ENCODE data around the gene GABRB1.

GABRB1 gene

DNA sequence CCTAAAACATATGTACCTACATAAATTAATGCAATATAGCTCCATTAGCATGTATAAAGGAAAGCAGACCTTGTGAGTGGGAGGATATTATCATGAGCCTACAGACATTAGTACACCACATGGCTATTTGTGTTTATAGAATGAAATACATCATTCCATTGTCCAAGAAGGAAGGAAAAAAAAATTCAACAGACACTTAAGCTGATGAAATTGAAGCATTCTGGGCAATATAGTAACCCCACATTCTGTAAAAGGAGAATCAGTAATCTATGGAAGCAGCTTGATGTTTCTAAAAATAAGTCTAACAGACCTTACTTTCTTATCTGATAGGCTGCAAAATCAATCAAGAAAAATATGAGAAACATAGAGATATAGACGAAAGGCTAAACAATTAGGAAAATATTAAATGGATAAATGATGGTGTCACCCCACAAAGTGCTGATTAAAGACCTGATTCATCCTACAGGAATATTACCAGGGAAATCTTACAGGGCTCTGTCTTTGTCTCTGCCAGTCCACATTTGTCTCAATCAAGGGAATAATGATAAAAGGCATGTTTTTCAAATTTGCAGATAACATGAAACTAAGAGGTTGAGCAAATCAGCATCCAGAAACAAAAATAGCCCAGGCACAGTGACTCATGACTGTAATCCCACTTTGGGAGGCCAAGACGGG is 355.3 kb downstream of the GABRB1 start:
- DNase-seq (ENCODE audit: low read depth in 2 of 2): no peak

- no peak for DNase-seq (ENCODE audit: low read depth in 2 of 2)
Measured at GRCh38 chr4:47390428-47391125, 359.2 kb downstream of the GABRB1 start.

- DNase-seq (ENCODE audit: low read depth in 2 of 2): no peak
Measured at GRCh38 chr4:47391256-47391655, 359.9 kb downstream of the GABRB1 start.

- no peak for DNase-seq (ENCODE audit: low read depth in 2 of 2)
Measured at GRCh38 chr4:47406408-47406807, 375.0 kb downstream of the GABRB1 start.

DNA sequence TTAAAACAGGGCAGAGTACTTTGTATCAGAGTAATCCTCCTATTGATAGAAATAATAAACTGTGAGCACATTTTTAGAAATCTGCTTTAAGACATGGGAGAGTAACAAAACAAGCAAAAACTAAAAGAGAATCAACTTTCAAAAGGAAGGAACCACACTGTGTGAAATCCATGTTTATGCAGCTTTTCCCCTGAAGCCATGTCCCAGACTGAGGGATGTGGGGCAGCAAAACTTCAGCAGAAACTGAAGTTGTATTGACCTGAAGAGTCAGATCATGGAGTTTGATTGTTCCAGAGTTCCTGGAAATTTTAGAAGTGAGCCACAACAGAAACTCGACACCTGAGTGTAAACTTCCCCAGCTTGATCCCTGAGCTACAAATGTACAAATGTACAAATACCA is 378.9 kb downstream of the GABRB1 start:
- DNase-seq (ENCODE audit: low read depth in 2 of 2): no peak

DNA sequence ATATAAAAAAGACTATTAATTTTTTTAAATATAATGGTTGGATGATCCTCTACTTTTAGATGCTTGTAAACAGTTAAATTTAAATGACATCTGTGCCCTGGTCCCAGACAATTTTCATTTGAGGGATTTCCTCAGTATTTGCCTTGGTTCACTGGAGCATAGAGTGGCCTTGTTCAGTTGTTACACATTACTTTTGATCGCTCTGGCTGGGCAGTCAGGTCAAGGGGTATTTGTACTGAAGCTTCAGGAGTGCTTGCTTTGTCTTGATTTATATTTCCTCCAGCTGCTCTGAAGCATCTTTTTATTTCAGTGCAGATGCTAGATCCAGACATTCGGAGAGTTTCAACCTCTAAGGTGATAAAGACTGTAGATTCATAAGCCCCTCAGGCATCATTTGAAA is 382.2 kb downstream of the GABRB1 start:
- DNase-seq (ENCODE audit: low read depth in 2 of 2): no peak

DNA sequence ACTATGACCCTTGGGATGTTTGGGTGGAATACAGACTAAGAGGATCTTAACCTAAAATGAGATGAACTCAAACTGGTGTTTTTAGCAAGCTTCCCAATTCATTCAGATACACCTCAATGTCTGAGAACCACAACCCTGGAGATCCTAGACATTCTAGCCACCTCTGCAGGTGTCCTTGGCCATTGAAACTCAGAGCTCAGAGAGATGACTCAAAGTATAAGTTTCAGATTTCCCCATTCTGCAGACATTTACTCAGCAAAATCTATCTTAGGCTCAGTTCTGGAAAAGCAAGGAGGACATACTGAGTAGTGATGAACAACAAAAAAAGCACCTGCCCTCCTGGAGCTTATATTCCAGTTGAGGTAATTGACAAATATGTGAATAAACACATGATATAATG is 384.4 kb downstream of the GABRB1 start:
- no peak for DNase-seq (ENCODE audit: low read depth in 2 of 2)

DNA sequence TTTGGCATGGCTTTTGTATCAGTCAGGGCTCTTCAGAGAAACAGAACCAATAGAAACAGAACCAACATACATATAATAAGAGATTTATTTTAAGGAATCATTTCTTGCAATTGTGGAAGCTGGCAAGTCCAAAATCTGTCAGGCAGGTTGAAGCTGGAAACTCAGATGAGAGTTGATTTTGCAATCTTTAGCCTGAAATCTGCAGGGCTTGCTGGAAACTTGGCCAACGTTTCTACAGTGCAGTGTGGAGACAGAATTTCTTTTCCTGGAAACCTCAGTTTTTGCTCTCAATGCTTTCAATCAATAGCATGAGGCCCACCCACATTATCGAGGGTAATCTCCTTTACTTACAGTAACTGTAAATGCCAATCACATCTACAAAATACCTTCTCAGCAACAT is 386.8 kb downstream of the GABRB1 start:
- DNase-seq (ENCODE audit: low read depth in 2 of 2): no peak

DNA sequence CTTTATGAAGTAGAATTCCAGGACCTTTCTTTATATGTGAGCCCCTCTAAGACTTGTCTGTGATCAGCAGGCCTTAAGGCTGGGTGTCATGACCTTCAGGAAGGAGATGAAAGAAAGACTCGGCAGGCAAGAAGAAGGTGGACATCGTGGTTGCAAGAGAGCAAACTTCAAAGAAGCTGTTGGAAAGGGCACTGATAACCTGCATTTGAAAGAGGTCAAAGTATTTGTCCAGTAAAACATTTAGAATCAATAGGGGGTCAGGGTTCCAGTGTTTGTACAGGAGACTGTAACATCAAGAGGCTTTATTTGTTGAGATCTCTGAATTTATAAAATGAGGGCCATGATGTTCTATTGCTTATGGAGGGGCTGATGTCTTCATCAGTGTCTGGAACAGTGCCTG is 387.9 kb downstream of the GABRB1 start:
- DNase-seq (ENCODE audit: low read depth in 2 of 2): no peak

DNA sequence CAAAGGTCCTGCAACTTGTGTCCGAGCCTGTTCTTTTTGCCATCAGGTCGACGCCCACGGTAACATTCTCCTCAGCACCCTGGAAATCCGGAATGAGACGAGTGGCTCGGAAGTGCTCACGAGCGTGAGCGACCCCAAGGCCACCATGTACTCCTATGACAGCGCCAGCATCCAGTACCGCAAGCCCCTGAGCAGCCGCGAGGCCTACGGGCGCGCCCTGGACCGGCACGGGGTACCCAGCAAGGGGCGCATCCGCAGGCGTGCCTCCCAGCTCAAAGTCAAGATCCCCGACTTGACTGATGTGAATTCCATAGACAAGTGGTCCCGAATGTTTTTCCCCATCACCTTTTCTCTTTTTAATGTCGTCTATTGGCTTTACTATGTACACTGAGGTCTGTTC is 394.3 kb downstream of the GABRB1 start:
- DNase-seq (ENCODE audit: low read depth in 2 of 2): no peak

GRCh38 chr4:47427935-47428334 is 396.6 kb downstream of the GABRB1 start:
- DNase-seq (ENCODE audit: low read depth in 2 of 2): no peak

DNA sequence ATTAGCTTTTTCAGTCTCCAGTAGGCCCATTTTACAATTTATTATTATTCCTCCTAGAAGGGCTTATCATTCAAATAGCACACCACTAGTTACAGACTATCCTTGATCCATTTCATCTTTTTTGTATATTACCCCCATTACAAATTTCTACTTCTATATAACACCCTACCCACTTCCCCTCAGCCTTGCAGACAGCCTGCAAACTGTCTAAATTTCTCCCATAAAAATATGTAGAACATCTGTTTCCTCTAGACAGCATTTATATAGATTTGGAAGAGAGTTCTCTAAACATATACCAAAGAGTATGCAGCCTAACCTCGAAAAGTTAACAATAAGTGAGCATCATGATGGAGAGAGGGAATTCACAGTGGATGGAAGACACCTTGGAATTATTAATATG is 401.4 kb downstream of the GABRB1 start:
- no peak for DNase-seq (ENCODE audit: low read depth in 2 of 2)

- DNase-seq (ENCODE audit: low read depth in 2 of 2): no peak
Measured at GRCh38 chr4:47434931-47435330, 403.6 kb downstream of the GABRB1 start.

DNA sequence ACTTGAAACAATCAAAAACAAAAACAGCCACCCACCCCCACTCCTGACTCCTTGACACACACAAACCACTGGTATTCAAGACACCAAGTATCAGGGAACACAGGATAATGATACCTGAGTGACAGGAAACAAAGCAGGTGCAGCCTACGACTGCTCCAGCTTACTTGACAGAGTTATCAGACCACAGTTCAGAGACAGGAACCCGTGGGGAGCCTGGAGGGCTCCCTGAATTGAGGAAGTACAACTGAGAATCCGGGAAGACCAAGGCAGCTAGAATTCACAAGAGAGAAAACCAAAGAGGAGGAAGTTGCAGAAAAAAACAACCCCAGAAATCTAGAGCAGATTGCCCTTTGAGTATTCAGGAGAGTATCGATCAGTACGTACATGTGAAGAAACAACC is 411.6 kb downstream of the GABRB1 start:
- no peak for DNase-seq (ENCODE audit: low read depth in 2 of 2)

GRCh38 chr4:47444031-47444430 is 412.7 kb downstream of the GABRB1 start:
- no peak for DNase-seq (ENCODE audit: low read depth in 2 of 2)

DNA sequence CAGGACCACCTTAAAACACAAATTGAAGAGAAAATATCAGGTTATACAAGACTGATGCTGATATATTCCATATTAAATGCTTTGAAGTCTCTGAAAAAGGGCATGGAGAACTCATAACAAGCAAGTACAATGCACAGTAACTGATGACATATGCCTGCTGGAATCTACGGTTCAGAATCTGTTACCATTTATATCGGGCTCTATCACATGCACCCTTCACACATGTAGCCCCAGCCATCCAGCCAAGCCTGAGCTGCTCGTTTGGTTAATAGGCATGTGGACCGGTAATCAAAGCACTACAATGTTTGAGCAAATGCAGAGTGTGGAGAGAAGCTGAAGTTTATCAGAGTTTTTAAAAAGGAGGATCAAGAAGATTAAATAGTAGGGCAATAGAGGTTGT is 420.3 kb downstream of the GABRB1 start:
- no peak for DNase-seq (ENCODE audit: low read depth in 2 of 2)

GRCh38 chr4:47462799-47463234 is 431.4 kb downstream of the GABRB1 start:
- no peak for DNase-seq (ENCODE audit: low read depth in 2 of 2)

GRCh38 chr4:47463235-47463956 is 432.0 kb downstream of the GABRB1 start, which contains the start of gene COMMD8:
Gene COMMD8, minus strand, starts transcription at chr4:47463702. Its CDS starts 51 bp downstream, at chr4:47463651.
- DNase-seq (ENCODE audit: low read depth in 2 of 2): peak; percentile 93 to 94

- DNase-seq (ENCODE audit: low read depth in 2 of 2): no peak
Measured at GRCh38 chr4:47465004-47465403, 433.6 kb downstream of the GABRB1 start.

DNA sequence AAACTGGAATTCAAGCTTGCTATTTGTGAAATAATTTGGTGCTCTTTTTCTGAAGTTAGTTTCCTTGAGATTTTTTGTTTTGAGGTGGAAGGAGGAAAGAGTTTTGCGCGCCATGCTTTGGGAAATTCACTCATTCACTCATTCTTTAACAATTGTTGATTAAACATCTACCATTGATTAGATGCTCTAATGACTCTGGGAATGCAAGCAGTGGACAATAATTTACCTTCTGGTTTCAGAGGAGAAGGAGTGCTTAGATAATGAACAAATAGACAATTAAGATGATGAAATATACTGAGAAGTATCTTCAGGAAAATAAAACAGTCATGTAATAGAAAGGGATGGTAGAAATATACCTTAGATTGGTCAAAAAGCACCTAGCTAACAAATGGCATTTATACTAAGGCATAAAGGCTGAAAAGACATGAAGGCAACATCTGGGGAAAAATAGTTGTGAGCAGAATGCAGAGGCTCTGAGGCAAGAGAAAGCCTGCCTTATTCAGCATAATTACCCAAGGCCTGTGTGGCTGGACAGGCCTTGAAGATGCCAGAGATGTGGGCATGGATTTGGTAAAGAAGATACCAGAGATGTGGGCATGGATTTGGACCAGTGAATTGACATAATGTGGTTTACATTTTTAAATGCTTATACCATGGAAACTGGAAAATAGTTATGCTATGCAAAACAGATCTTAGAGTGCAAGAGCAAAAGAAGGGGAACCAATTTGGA is 434.9 kb downstream of the GABRB1 start:
- no peak for DNase-seq (ENCODE audit: low read depth in 2 of 2)

- DNase-seq (ENCODE audit: low read depth in 2 of 2): no peak
Measured at GRCh38 chr4:47468706-47469365, 437.5 kb downstream of the GABRB1 start.

DNA sequence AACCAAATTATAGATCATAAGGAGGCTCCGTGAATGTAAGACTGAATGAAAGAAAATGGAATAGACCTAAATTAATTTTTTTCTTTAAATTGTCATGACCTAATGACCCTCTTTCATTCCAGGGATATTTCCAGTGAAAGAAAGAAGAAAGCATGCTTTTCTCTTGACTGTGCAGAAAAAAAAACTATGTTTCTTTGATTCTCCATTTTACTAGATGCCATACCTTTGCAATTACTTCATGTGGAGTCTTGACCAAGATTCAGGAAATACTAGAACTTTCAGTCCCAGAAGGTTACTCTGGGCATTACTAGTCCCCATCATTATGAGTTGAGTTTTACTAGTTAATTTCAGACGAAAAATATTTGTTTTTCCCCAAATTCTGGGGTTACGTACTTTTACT is 438.6 kb downstream of the GABRB1 start:
- DNase-seq (ENCODE audit: low read depth in 2 of 2): no peak
